ENCODE results near the gene CD2BP2.
A peak's percentile ranks its signal among the peaks of the same experiment; 100 is the strongest.

CD2BP2 gene

GRCh38 chr16:30352488-30353401, 2.4 kb downstream of the CD2BP2 start:
- Histone ChIP-seq H3K9me3 (ENCODE audit: insufficient read depth, low read length) (no peaks in the 10 kb centered on the region), H3K79me2 (ENCODE audit: insufficient read depth, low read length) (peaks cover 21% of the 10 kb centered on the region), H3K4me3 (ENCODE audit: insufficient read depth, low read length, poor library complexity, severe bottlenecking) (no peak overlapping the region), H4K20me1 (ENCODE audit: low read depth, low read length) (no peaks in the 10 kb centered on the region), H3K4me2 (ENCODE audit: low read depth, low read length, poor library complexity, severe bottlenecking) (peak overlapping the region; percentile 90), H3K27ac (ENCODE audit: low read depth, low read length) (peak overlapping the region; percentile 95; the same call in 1 of the 2 replicates), H3K9me2 (replicated peaks; ENCODE audit: insufficient read depth, low read length) (no peaks in the 10 kb centered on the region), H3K27me3 (ENCODE audit: low read length) (no peaks in the 10 kb centered on the region), H3F3A (ENCODE audit: insufficient read depth) (peaks cover 53% of the 10 kb centered on the region), H3K36me3 (ENCODE audit: low read length) (no peaks in the 10 kb centered on the region), H2AFZ (ENCODE audit: low read depth, low read length, severe bottlenecking) (no peak overlapping the region), H3K9ac (ENCODE audit: low read length) (no peak overlapping the region)
- no peak for TF ChIP-seq CTCF (IDR thresholded peaks at IDR 0.05; ENCODE audit: insufficient read depth, low read length, poor library complexity, severe bottlenecking)
- no peak for TF ChIP-seq EZH2phosphoT487 (conservative IDR thresholded peaks at IDR 0.05; ENCODE audit: low read length)

GRCh38 chr16:30351586-30352419, 3.3 kb downstream of the CD2BP2 start:
- H3F3A ChIP-seq (ENCODE audit: insufficient read depth) = peaks cover 48% of the 10 kb centered on the region
- H3K27me3 ChIP-seq (ENCODE audit: low read length) = no peaks in the 10 kb centered on the region
- peak overlapping the region; percentile 39 for H3K9ac ChIP-seq (ENCODE audit: low read length)
- no peak overlapping the region for H3K4me3 ChIP-seq (ENCODE audit: insufficient read depth, low read length, poor library complexity, severe bottlenecking)
- H3K4me2 ChIP-seq (ENCODE audit: low read depth, low read length, poor library complexity, severe bottlenecking) = peak overlapping the region; percentile 62
- H3K36me3 ChIP-seq (ENCODE audit: low read length) = no peaks in the 10 kb centered on the region
- no peaks in the 10 kb centered on the region for H3K9me2 ChIP-seq (replicated peaks; ENCODE audit: insufficient read depth, low read length)
- H4K20me1 ChIP-seq (ENCODE audit: low read depth, low read length) = no peaks in the 10 kb centered on the region
- TF ChIP-seq CTCF (IDR thresholded peaks at IDR 0.05; ENCODE audit: insufficient read depth, low read length, poor library complexity, severe bottlenecking) (no peak), EZH2phosphoT487 (conservative IDR thresholded peaks at IDR 0.05; ENCODE audit: low read length) (no peak)
- H2AFZ ChIP-seq (ENCODE audit: low read depth, low read length, severe bottlenecking) = no peak overlapping the region
- no peaks in the 10 kb centered on the region for H3K9me3 ChIP-seq (ENCODE audit: insufficient read depth, low read length)
- H3K79me2 ChIP-seq (ENCODE audit: insufficient read depth, low read length) = peaks cover 21% of the 10 kb centered on the region
- H3K27ac ChIP-seq (ENCODE audit: low read depth, low read length) = peak overlapping the region; percentile 95

GRCh38 chr16:30351001-30351441, 4.1 kb downstream of the CD2BP2 start:
- peak overlapping the region; percentile 62 for H3K4me2 ChIP-seq (ENCODE audit: low read depth, low read length, poor library complexity, severe bottlenecking)

More at GRCh38 chr16:30351001-30351441, 4.1 kb downstream of the CD2BP2 start:
- no peak for TF ChIP-seq EZH2phosphoT487 (conservative IDR thresholded peaks at IDR 0.05; ENCODE audit: low read length)
- TF ChIP-seq CTCF (IDR thresholded peaks at IDR 0.05; ENCODE audit: insufficient read depth, low read length, poor library complexity, severe bottlenecking) = no peak
- no peaks in the 10 kb centered on the region for H3K36me3 ChIP-seq (ENCODE audit: low read length)
- H3K9me2 ChIP-seq (replicated peaks; ENCODE audit: insufficient read depth, low read length) = no peaks in the 10 kb centered on the region
- H3F3A ChIP-seq (ENCODE audit: insufficient read depth) = peaks cover 44% of the 10 kb centered on the region
- peaks cover 21% of the 10 kb centered on the region for H3K79me2 ChIP-seq (ENCODE audit: insufficient read depth, low read length)
- no peak overlapping the region for H2AFZ ChIP-seq (ENCODE audit: low read depth, low read length, severe bottlenecking)
- peak overlapping the region; percentile 95 for H3K27ac ChIP-seq (ENCODE audit: low read depth, low read length)
- H3K4me3 ChIP-seq (ENCODE audit: insufficient read depth, low read length, poor library complexity, severe bottlenecking) = no peak overlapping the region
- H3K27me3 ChIP-seq (ENCODE audit: low read length) = no peaks in the 10 kb centered on the region
- no peaks in the 10 kb centered on the region for H3K9me3 ChIP-seq (ENCODE audit: insufficient read depth, low read length)
- peak overlapping the region; percentile 39 for H3K9ac ChIP-seq (ENCODE audit: low read length)
- H4K20me1 ChIP-seq (ENCODE audit: low read depth, low read length) = no peaks in the 10 kb centered on the region

Measured in SU-DHL-6 (cell line).